ENCODE data around the gene VSNL1.

- TF ChIP-seq CTCF (IDR thresholded peaks at IDR 0.05) (no peak), POLR2A (IDR thresholded peaks at IDR 0.05) (no peak)
Observed at GRCh38 chr2:17630089-17630488, 89.6 kb downstream of the VSNL1 start.
